SU-DHL-6 (cell line): ENCODE measurements around the gene ZC3HAV1L.

Experiments
- CTCF ChIP-seq: fragments of 200-600 bp; sonication (generic); IDR thresholded peaks from one replicate; pipeline ENCODE4 v1.5.1; 2017; ENCODE audit warnings: antibody characterized with exemption, mild to moderate bottlenecking, low read length, moderate library complexity; ENCODE audit not compliant: insufficient read depth, poor library complexity, severe bottlenecking
- EZH2phosphoT487 ChIP-seq: fragments of 200-600 bp; sonication (generic), shearing (Covaris generic); conservative IDR thresholded peaks from 2 replicates; pipeline ENCODE4 v1.6.1; 2018; ENCODE audit warnings: mild to moderate bottlenecking, antibody characterized with exemption, low read length, moderate library complexity, mixed read lengths

- no peak for TF ChIP-seq EZH2phosphoT487
- no peak for TF ChIP-seq CTCF
These were observed 56.4 kb downstream of the ZC3HAV1L start for GRCh38 chr7:138979226-138979979.
